Activated CD4-positive, alpha-beta T cell treated with anti-CD3 and anti-CD28 coated beads for 36 hours (primary cell): Measurements from ENCODE around the gene FAM193A. TPM values are rescaled to one million over a fixed set of nuclear protein-coding genes. Genes with fewer than 3 reads are reported as not detected.
"Not testable (repeated sequence)": the region's sequence is repeated elsewhere in the genome, so short reads cannot be mapped to it uniquely, and the experiment has no call there.

Experiments used
- ATAC-seq: fragments of 200-7000 bp; cut with Tn5 transposase; one replicate; pipeline ENCODE4 v1.10.0; 2021; ENCODE audit warnings: mild to moderate bottlenecking, moderate library complexity
- CTCF ChIA-PET: fragments of 350-600 bp; sonication (Branson Sonifier 250); formaldehyde crosslinking; loops from one replicate; lab custom pipeline; 2021; ENCODE audit warnings: antibody characterized with exemption; lab: Charles Lee
- POLR2A ChIA-PET: fragments of 350-600 bp; sonication (Branson Sonifier 250); formaldehyde crosslinking; loops from one replicate; lab custom pipeline; 2021; ENCODE audit warnings: antibody characterized with exemption, inconsistent platforms; lab: Charles Lee
- DNase-seq: peaks from one replicate; pipeline ENCODE4 v3.0.0-alpha.2; 2020
- H3K27ac Mint-ChIP-seq: one replicate; pipeline ENCODE4 v1.8.0; 2021; ENCODE audit warnings: mixed read lengths
- H3K27me3 Mint-ChIP-seq: one replicate; pipeline ENCODE4 v1.8.0; 2021; ENCODE audit warnings: mixed read lengths
- H3K36me3 Mint-ChIP-seq: one replicate; pipeline ENCODE4 v1.8.0; 2021; ENCODE audit warnings: low read depth, mixed read lengths
- H3K4me1 Mint-ChIP-seq: one replicate; pipeline ENCODE4 v1.8.0; 2021; ENCODE audit warnings: mixed read lengths
- H3K4me3 Mint-ChIP-seq: one replicate; pipeline ENCODE4 v1.8.0; 2021; ENCODE audit warnings: mild to moderate bottlenecking, moderate library complexity, mixed read lengths
- H3K9me3 Mint-ChIP-seq: one replicate; pipeline ENCODE4 v1.8.0; 2021; ENCODE audit warnings: low read depth, mixed read lengths
- intact Hi-C, 2 experiments: fragments of 100-400 bp; cut with DNase I in 1 of 2; cut with micrococcal nuclease in 1 of 2; formaldehyde crosslinking; loops; one replicate each; pipeline versions ENCODE4 v1.14.2 to v1.15.1; 2022 to 2024; cut with DNase I, micrococcal nuclease
- total RNA-seq, 2 experiments: library from RNA; stranded (reverse); gene quantifications; one replicate each; pipeline ENCODE4 v1.2.3, GENCODE V29; 2021

Gene FAM193A
- total RNA-seq, 2 experiments from 2014 or later: 22.1 to 30.1 TPM

DNA sequence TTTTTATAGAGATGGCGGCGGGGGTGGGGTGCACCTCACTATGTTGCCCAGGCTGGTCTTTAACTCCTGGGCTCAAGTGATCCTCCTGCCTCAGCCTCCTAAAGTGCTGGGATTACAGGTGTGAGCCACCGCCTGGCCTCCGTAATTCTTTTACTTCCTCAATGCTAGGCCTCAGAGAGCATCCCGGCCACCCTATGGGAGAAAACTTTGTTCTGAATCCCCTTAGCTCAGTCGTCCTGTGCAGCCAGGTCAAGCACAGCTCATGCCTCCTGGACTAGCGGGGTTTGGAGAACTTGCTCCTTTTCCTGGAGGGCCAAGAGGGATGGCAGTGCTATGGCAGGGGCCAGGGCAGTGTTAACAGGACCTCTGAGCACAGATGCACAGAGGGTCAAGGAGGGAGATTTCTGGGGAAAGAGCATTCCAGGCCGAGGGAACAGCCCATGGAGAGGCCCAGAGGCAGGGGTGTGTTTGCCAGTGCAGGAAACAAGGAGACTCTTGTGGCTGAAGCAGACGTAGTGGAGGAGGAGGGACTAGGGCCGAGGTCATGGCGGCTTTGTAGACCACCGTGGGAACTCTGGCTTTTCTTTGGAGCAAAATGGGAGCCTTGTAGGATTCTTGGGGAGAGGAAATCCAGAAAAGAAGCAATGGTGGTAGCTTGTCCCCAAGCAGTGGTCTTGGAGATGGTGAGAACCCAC is 229.5 kb downstream of the FAM193A start:
- no peaks in the 10 kb centered on the region for H3K9me3 Mint-ChIP-seq
- DNase-seq: no peak
- H3K27me3 Mint-ChIP-seq: no peaks in the 10 kb centered on the region
- peaks cover 2% of the 10 kb centered on the region for H3K36me3 Mint-ChIP-seq
- H3K4me1 Mint-ChIP-seq: peaks cover 24% of the 10 kb centered on the region
- ATAC-seq: no peak
- no peak overlapping the region for H3K27ac Mint-ChIP-seq
- ChIA-PET POLR2A (no interaction called here), CTCF (interaction anchor here (0.7 to 1.2 kb wide), 3 partner anchors 8 to 32 kb away, joined by 3 to 4 read pairs (median 4); no protein-coding TSS in a partner anchor)
- H3K4me3 Mint-ChIP-seq: no peak overlapping the region
- intact Hi-C loops: loop anchor here in 1 of 2 experiments (2.0 kb wide), 1 partner anchor 33 kb away; no protein-coding TSS in a partner anchor

DNA sequence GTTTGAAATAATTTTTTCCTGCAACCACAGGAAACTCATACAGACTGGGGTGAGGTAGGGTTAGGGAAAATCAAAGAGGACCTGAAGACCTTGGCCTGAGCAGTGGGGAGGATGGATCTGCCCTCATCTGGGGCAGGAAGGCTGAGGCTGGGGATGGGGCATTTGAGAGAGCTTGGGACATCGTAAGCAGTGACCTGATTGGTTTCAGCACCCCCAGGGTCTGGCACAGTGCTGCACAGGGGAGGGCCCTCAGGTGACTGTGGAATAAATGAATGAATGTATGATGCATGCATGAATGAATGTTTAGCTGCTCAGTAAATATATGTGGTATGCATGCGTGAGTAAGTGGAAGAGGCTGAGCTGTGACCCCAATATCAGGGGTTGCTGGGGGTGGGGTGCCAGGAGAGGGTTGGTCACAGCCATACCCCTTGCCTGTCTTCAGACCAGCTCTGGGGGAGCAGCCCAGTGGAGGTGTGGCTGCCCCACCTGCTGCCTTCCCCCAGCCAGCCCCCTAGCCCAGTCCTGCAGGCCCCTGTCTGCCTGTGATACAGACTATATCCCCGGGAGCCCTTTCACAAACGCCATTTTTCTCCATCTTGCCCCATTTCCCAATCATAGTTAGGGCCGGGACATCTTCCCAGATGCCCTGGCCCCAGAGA is 230.7 kb downstream of the FAM193A start:
- intact Hi-C loops: no loop called here
- Mint-ChIP-seq H3K27me3 (no peaks in the 10 kb centered on the region), H3K9me3 (no peaks in the 10 kb centered on the region), H3K36me3 (peaks cover 2% of the 10 kb centered on the region), H3K4me3 (no peak overlapping the region), H3K4me1 (peaks cover 33% of the 10 kb centered on the region), H3K27ac (no peak overlapping the region)
- DNase-seq: no peak
- CTCF ChIA-PET: interaction anchor here (1.2 kb wide), 1 partner anchor 14 kb away, joined by 4 read pairs; no protein-coding TSS in a partner anchor
- POLR2A ChIA-PET: interaction anchor here (0.6 kb wide), 1 partner anchor 755 kb away, joined by 3 read pairs; no protein-coding TSS in a partner anchor
- no peak for ATAC-seq

DNA sequence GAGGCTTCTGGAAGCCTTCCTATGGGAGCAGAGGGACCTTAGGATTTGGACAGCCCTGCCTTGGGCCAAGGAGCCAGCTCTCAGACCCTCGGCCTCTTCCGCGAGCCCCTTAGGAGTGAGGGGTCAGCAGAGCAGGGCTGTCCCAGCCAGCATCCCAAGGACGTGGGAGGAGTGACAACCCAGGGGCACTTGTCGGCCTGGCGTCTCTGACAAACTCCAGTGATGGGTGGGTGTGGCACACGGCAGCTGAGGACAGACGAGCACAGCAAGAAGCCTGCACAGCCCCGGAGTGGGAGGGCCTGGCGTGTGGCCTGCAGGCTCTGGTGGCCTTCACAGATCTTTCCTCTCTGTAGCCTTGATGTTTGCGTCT is 231.2 kb downstream of the FAM193A start:
- H3K9me3 Mint-ChIP-seq: no peaks in the 10 kb centered on the region
- H3K4me1 Mint-ChIP-seq: peaks cover 33% of the 10 kb centered on the region

DNA sequence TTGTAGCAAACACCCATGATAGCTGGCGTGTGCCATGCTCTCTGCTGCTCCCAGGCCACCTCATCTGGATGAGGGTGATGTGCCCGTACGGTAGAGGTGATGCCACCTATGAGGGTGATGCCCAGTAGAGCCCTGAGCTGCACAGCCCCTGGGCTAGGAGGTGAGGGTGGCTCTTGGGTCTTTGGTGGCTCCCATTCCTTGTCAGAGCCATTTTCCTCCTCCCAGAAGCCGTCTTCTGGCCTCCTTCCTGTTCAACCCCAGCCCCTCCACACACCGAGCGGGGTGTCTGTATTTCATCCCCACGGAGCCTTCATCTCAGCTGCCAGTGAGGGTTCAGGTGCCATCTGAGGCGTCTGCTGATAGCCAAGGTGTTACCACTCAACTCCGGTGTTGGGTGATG is 231.7 kb downstream of the FAM193A start:
- POLR2A ChIA-PET: interaction anchor here (0.6 kb wide), 1 partner anchor 756 kb away, joined by 3 read pairs; no protein-coding TSS in a partner anchor
- intact Hi-C loops: no loop called here
- H3K4me3 Mint-ChIP-seq: no peak overlapping the region
- DNase-seq (no peak), ATAC-seq (no peak)
- H3K4me1 Mint-ChIP-seq: peaks cover 33% of the 10 kb centered on the region
- no peak overlapping the region for H3K27ac Mint-ChIP-seq
- no peaks in the 10 kb centered on the region for H3K27me3 Mint-ChIP-seq
- H3K9me3 Mint-ChIP-seq: no peaks in the 10 kb centered on the region
- peaks cover 2% of the 10 kb centered on the region for H3K36me3 Mint-ChIP-seq
- CTCF ChIA-PET: no interaction called here

More for the DNA sequence above, 231.2 kb downstream of the FAM193A start:
- ChIA-PET CTCF (interaction anchor here (1.2 kb wide), 1 partner anchor 14 kb away, joined by 4 read pairs; no protein-coding TSS in a partner anchor), POLR2A (interaction anchor here (0.6 kb wide), 1 partner anchor 756 kb away, joined by 3 read pairs; no protein-coding TSS in a partner anchor)
- H3K27ac Mint-ChIP-seq: no peak overlapping the region
- intact Hi-C loops: no loop called here
- H3K27me3 Mint-ChIP-seq: no peaks in the 10 kb centered on the region
- no peak overlapping the region for H3K4me3 Mint-ChIP-seq
- no peak for ATAC-seq
- no peak for DNase-seq
- peaks cover 2% of the 10 kb centered on the region for H3K36me3 Mint-ChIP-seq

DNA sequence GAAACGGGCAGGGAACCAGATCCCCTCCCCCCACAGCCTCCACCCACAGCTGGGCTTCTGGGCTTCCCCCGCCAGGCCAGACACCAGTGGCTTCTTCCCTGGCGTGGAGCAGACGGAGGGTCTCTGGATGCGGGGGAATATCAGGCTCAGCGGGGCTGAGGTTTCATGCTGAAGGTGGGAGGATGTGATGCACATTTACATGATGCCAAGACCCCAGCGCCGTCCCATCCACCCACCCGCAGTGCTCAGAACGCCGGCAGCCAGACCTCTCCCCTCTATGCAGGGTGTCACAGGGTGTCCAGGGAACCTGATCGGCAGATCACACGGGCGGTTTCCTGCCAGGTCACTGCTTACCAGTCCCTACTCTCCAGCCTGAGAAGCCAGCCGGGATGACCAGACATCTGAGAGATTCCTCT is 232.5 kb downstream of the FAM193A start:
- H3K27ac Mint-ChIP-seq: no peak overlapping the region
- intact Hi-C loops: no loop called here
- DNase-seq (no peak), ATAC-seq (no peak)
- H3K9me3 Mint-ChIP-seq: no peaks in the 10 kb centered on the region
- ChIA-PET CTCF (interaction anchor here (0.7 to 0.9 kb wide), 2 partner anchors 125 to 160 kb away, joined by 3 read pairs; no protein-coding TSS in a partner anchor), POLR2A (no interaction called here)
- H3K4me1 Mint-ChIP-seq: peaks cover 30% of the 10 kb centered on the region
- no peak overlapping the region for H3K4me3 Mint-ChIP-seq
- no peaks in the 10 kb centered on the region for H3K27me3 Mint-ChIP-seq
- peaks cover 2% of the 10 kb centered on the region for H3K36me3 Mint-ChIP-seq

DNA sequence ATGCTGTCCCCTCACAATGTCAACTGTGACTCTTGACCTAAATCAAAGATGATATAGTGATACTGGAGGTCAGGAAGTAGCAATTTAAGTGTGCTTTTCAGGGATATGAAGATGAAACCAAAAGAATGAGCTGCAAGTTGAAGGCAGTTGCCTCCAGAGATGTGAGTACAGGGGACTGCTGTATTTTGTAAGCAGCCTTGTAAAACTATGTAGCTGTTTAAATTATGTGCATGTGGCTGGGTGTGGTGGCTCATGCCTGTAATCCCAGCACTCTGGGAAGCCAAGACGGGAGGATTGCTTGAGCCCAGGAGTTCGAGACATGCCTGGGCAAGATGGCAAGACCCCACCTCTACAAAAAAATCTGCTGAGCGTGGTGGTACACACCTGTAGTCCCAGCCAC is 234.8 kb downstream of the FAM193A start:
- POLR2A ChIA-PET: interaction anchor here (1.3 kb wide), 1 partner anchor 24 kb away, joined by 3 read pairs; no protein-coding TSS in a partner anchor
- intact Hi-C loops: loop anchor here in 1 of 2 experiments (5.0 kb wide), 1 partner anchor 41 kb away; no protein-coding TSS in a partner anchor
- ATAC-seq: peak; percentile 62

DNA sequence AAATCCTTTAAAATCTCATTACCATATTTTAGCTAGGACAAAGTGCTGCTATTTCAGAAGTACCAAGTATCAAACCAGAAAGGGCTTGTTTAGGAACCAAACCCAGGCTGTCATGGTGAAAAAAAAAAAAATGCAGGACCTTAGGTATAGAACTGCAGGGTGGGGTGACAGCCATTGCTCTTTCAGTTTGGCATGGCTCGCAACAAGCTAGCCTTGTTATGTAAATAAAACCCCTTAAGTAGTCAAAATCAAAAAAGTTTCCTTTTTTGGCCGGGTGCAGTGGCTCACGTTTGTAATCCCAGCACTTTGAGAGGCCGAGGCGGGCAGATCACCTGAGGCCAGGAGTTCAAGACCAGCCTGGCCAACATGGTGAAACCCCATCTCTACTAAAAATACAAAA is 244.2 kb downstream of the FAM193A start:
- H3K4me3 Mint-ChIP-seq, H3K27ac Mint-ChIP-seq, ATAC-seq, H3K27me3 Mint-ChIP-seq, H3K36me3 Mint-ChIP-seq, intact Hi-C loops, DNase-seq, POLR2A ChIA-PET: not testable (repeated sequence)
- CTCF ChIA-PET: interaction anchor here (1.9 kb wide), 1 partner anchor 14 kb away, joined by 4 read pairs; no protein-coding TSS in a partner anchor
- H3K9me3 Mint-ChIP-seq: peaks cover 15% of the 10 kb centered on the region
- peaks cover 19% of the 10 kb centered on the region for H3K4me1 Mint-ChIP-seq

More for the DNA sequence above, 234.8 kb downstream of the FAM193A start:
- peaks cover 2% of the 10 kb centered on the region for H3K36me3 Mint-ChIP-seq
- H3K27me3 Mint-ChIP-seq: no peaks in the 10 kb centered on the region
- CTCF ChIA-PET: interaction anchor here (0.8 kb wide), 3 partner anchors 12 to 152 kb away, joined by 3 read pairs; no protein-coding TSS in a partner anchor
- H3K4me1 Mint-ChIP-seq: peaks cover 27% of the 10 kb centered on the region
- DNase-seq: no peak
- H3K9me3 Mint-ChIP-seq: no peaks in the 10 kb centered on the region
- H3K4me3 Mint-ChIP-seq: no peak overlapping the region
- H3K27ac Mint-ChIP-seq: peak overlapping the region; percentile 70

DNA sequence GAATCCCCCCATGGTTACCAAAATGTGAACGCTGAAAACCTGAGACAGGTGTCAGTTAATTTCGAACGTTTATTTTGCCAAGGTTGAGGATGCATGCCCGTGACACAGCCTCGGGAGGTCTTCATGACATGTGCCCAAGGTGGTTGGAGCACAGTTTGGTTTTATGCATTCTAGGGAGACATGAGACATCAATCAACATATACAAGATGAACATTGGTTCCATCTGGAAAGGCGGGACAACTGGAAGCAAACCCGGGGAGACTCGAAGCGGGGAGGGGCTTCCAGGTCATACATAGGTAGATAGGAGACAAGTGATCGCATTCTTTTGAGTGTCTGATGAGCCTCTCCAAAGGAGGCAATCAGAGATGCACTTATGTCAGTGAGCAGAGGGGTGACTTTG is 245.5 kb downstream of the FAM193A start:
- Mint-ChIP-seq H3K4me1 (peaks cover 32% of the 10 kb centered on the region), H3K9me3 (peaks cover 15% of the 10 kb centered on the region), H3K27ac (no peak overlapping the region), H3K27me3 (no peaks in the 10 kb centered on the region), H3K36me3 (no peaks in the 10 kb centered on the region), H3K4me3 (no peak overlapping the region)
- intact Hi-C loops: no loop called here
- DNase-seq: no peak
- ChIA-PET CTCF (interaction anchor here (0.9 to 2.3 kb wide), 3 partner anchors 15 to 18 kb away, joined by 3 to 6 read pairs (median 4); no protein-coding TSS in a partner anchor), POLR2A (no interaction called here)
- ATAC-seq: no peak

Other genes with a start within 250 kb of the FAM193A start
- 1 to 10 TPM; 8.7 to 9.3 TPM for gene ZFYVE28, start 118.0 kb upstream of the FAM193A start, total RNA-seq
- gene CFAP99, start 117.7 kb upstream of the FAM193A start, total RNA-seq: under 1 TPM in 1 of 2 experiments, not detected in 1; 0.05 TPM
- 10 to 100 TPM; 87.5 to 94.1 TPM for gene RNF4, start 67.5 kb upstream of the FAM193A start, total RNA-seq
- gene TNIP2, start 219.7 kb downstream of the FAM193A start, total RNA-seq: 10 to 100 TPM; 50.6 to 59.4 TPM